Nephron (organoid): ENCODE data around the gene IL1A.

Experiments used
- H3K27ac Mint-ChIP-seq, 3 experiments: 2 replicates each; pipeline ENCODE4 v1.8.0; 2020; ENCODE audit warnings: mixed read lengths in 3 of 3, mild to moderate bottlenecking in 2 of 3, moderate library complexity in 1 of 3
- H3K27me3 Mint-ChIP-seq: 2 replicates; pipeline ENCODE4 v1.8.0; 2021; ENCODE audit warnings: low read depth, mild to moderate bottlenecking, moderate library complexity, mixed read lengths
- H3K36me3 Mint-ChIP-seq: 2 replicates; pipeline ENCODE4 v1.8.0; 2020; ENCODE audit warnings: low read depth, mixed read lengths
- H3K4me1 Mint-ChIP-seq: 2 replicates; pipeline ENCODE4 v1.8.0; 2020; ENCODE audit warnings: mixed read lengths
- H3K4me3 Mint-ChIP-seq, 3 experiments: 2 replicates each; pipeline ENCODE4 v1.8.0; 2020; ENCODE audit warnings: mild to moderate bottlenecking in 3 of 3, mixed read lengths in 3 of 3, moderate library complexity in 2 of 3
- H3K9me3 Mint-ChIP-seq: 2 replicates; pipeline ENCODE4 v1.8.0; 2020; ENCODE audit warnings: mixed read lengths
- CTCF ChIP-seq, 3 experiments: fragments of 200-600 bp; sonication (generic); IDR thresholded peaks; one replicate each; pipeline ENCODE4 v1.5.0; 2021; ENCODE audit warnings: antibody characterized with exemption in 3 of 3; ENCODE audit not compliant: unreplicated experiment in 3 of 3

The IL1A gene

GRCh38 chr2:112733871-112734270, 50.4 kb downstream of the IL1A start:
- H3K4me1 Mint-ChIP-seq = no peaks in the 10 kb centered on the region
- TF ChIP-seq CTCF (IDR thresholded peaks at IDR 0.05; ENCODE audit: unreplicated experiment in 3 of 3) = no peak
- H3K4me3 Mint-ChIP-seq = no peak overlapping the region

GRCh38 chr2:112733456-112733855, 50.8 kb downstream of the IL1A start:
- no peak for TF ChIP-seq CTCF (IDR thresholded peaks at IDR 0.05; ENCODE audit: unreplicated experiment in 3 of 3)
- no peaks in the 10 kb centered on the region for H3K9me3 Mint-ChIP-seq
- no peaks in the 10 kb centered on the region for H3K36me3 Mint-ChIP-seq
- H3K27me3 Mint-ChIP-seq = peaks cover 11% of the 10 kb centered on the region
- no peak overlapping the region for H3K4me3 Mint-ChIP-seq
- H3K27ac Mint-ChIP-seq = no peak overlapping the region
- H3K4me1 Mint-ChIP-seq = no peaks in the 10 kb centered on the region

More at GRCh38 chr2:112733871-112734270, 50.4 kb downstream of the IL1A start:
- Mint-ChIP-seq H3K36me3 (peaks cover 3% of the 10 kb centered on the region), H3K9me3 (no peaks in the 10 kb centered on the region), H3K27me3 (peaks cover 7% of the 10 kb centered on the region), H3K27ac (no peak overlapping the region)

GRCh38 chr2:112731479-112731878, 52.8 kb downstream of the IL1A start:
- H3K27me3 Mint-ChIP-seq = peaks cover 17% of the 10 kb centered on the region
- H3K4me1 Mint-ChIP-seq = no peaks in the 10 kb centered on the region
- H3K36me3 Mint-ChIP-seq = no peaks in the 10 kb centered on the region
- H3K27ac Mint-ChIP-seq = no peak overlapping the region
- no peak for TF ChIP-seq CTCF (IDR thresholded peaks at IDR 0.05; ENCODE audit: unreplicated experiment in 3 of 3)
- H3K9me3 Mint-ChIP-seq = no peaks in the 10 kb centered on the region
- no peak overlapping the region for H3K4me3 Mint-ChIP-seq

- Mint-ChIP-seq H3K27ac (no peak overlapping the region), H3K36me3 (no peaks in the 10 kb centered on the region)
- no peak for TF ChIP-seq CTCF (IDR thresholded peaks at IDR 0.05; ENCODE audit: unreplicated experiment in 3 of 3)
Observed at GRCh38 chr2:112730791-112731190, 53.5 kb downstream of the IL1A start.

GRCh38 chr2:112730216-112730615, 54.1 kb downstream of the IL1A start:
- no peaks in the 10 kb centered on the region for H3K4me1 Mint-ChIP-seq
- H3K9me3 Mint-ChIP-seq = no peaks in the 10 kb centered on the region
- peaks cover 17% of the 10 kb centered on the region for H3K27me3 Mint-ChIP-seq
- H3K27ac Mint-ChIP-seq = no peak overlapping the region
- H3K4me3 Mint-ChIP-seq = no peak overlapping the region
- TF ChIP-seq CTCF (IDR thresholded peaks at IDR 0.05; ENCODE audit: unreplicated experiment in 3 of 3) = no peak
- no peaks in the 10 kb centered on the region for H3K36me3 Mint-ChIP-seq

More at GRCh38 chr2:112730791-112731190, 53.5 kb downstream of the IL1A start:
- no peaks in the 10 kb centered on the region for H3K9me3 Mint-ChIP-seq
- no peak overlapping the region for H3K4me3 Mint-ChIP-seq
- H3K27me3 Mint-ChIP-seq = peaks cover 17% of the 10 kb centered on the region
- H3K4me1 Mint-ChIP-seq = no peaks in the 10 kb centered on the region

GRCh38 chr2:112728378-112729175, 55.7 kb downstream of the IL1A start:
- Mint-ChIP-seq H3K27ac (no peak overlapping the region), H3K36me3 (no peaks in the 10 kb centered on the region), H3K27me3 (peaks cover 17% of the 10 kb centered on the region), H3K4me3 (no peak overlapping the region), H3K9me3 (no peaks in the 10 kb centered on the region), H3K4me1 (no peaks in the 10 kb centered on the region)
- no peak for TF ChIP-seq CTCF (IDR thresholded peaks at IDR 0.05; ENCODE audit: unreplicated experiment in 3 of 3)
